GM19455 (cell line): ENCODE results near the gene SGCA.

Experiments used
- ATAC-seq: cut with Tn5 transposase; IDR thresholded peaks from one replicate; pipeline ENCODE4 v1.9.1; 2021; ENCODE audit not compliant: unreplicated experiment

SGCA gene

GRCh38 chr17:50181591-50182560 lies 16.1 kb downstream of the SGCA start:
- no peak for ATAC-seq

DNA sequence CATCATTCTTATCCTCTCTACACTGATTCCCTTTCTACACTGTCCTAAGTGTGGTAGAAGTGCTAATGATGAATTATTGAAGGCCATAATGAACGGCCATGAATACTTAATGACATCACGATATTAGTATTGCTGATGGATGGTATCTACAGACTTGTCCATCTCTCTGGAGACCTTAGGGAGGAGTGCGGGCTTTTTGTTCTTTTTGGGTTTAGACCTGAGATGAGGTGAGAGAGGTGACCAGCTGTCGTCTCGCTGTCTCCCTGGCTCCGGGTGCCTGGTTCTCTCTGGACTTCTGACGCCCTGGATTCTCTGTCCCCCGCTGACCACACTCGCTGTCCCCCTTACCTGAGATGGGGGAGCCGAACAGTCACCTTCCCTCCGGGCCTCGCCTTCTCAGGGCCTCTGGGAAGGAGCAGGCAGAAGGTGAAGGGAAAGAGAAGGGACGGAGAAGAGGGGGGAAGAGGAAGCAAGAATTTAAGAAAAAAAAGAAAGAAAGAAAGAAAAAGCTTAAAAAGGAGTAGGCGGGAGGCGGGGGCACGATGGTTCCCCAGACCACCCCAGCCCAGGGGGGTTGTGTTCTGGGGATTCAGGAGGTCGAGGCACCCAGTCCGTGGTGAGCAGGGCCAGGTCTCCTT lies 17.1 kb downstream of the SGCA start:
- no peak for ATAC-seq

- ATAC-seq: no peak
Measured at GRCh38 chr17:50183421-50183994, 17.7 kb downstream of the SGCA start.

DNA sequence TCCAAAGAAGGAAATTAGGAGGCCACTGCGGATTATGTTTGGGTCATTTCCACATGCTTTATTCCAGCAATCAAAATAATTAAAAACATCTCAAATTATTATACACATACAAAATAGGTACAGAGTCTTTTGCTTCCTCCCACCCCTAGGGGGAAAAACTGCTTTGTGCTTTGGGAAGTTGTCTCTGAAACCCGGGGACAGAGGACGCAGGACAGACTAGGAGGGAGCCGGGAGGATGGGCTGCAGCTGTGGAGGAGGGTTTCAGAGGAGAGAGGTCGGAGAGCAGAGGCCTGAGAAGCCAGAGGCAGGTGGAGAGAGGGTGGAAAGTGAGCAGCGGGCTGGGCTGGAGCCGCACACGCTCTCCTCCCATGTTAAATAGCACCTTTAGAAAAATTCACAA lies 18.3 kb downstream of the SGCA start:
- ATAC-seq: no peak

GRCh38 chr17:50184611-50185398 lies 19.0 kb downstream of the SGCA start:
- no peak for ATAC-seq

DNA sequence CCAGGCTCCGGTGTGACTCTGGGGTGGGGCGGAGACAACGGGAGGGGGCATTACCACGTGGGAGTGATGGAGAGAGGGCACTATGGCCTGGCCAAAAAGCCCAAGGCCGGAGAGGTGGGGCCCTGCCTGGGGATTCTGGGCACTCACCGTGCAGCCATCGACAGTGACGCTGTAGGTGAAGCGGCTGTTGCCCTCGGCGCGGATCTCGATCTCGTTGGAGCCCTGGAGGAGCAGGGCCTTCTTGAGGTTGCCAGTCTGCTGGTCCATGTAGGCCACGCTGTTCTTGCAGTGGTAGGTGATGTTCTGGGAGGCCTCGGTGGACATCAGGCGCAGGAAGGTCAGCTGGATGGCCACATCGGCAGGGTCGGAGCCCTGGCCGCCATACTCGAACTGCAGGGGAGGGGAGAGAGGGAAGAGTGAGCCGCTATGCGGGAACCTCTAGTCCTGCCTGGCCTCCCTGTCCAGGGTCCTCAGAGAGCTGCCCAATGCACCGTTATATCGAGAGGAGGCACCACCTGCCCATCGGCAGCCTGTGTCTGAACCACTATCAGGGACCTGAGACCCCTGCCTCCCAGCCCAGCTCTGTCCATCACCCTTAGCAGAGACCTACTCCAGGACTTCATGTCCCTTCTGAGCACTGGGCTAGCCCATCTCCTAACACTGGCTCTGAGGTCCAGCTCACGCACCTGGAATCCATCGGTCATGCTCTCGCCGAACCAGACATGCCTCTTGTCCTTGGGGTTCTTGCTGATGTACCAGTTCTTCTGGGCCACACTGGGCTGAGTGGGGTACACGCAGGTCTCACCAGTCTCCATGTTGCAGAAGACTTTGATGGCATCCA lies 20.0 kb downstream of the SGCA start:
- no peak for ATAC-seq

- ATAC-seq: no peak
Measured at GRCh38 chr17:50186661-50187393, 21.0 kb downstream of the SGCA start.

DNA sequence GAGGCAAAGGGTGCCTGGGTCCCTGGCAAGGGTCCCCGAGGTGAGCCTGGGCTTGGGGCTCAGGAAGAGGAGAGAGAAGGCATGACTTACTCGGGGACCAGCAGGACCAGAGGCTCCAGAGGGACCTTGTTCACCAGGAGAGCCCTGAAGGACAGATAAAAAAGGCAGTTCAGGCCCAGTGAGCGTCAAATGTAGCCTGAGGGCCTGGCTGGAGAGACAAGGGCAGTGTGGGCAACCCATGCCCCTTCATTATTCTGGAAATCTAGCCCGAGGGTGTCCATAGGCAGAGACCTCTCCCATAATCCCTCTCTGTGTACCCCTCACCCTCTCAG lies 21.6 kb downstream of the SGCA start:
- no peak for ATAC-seq

DNA sequence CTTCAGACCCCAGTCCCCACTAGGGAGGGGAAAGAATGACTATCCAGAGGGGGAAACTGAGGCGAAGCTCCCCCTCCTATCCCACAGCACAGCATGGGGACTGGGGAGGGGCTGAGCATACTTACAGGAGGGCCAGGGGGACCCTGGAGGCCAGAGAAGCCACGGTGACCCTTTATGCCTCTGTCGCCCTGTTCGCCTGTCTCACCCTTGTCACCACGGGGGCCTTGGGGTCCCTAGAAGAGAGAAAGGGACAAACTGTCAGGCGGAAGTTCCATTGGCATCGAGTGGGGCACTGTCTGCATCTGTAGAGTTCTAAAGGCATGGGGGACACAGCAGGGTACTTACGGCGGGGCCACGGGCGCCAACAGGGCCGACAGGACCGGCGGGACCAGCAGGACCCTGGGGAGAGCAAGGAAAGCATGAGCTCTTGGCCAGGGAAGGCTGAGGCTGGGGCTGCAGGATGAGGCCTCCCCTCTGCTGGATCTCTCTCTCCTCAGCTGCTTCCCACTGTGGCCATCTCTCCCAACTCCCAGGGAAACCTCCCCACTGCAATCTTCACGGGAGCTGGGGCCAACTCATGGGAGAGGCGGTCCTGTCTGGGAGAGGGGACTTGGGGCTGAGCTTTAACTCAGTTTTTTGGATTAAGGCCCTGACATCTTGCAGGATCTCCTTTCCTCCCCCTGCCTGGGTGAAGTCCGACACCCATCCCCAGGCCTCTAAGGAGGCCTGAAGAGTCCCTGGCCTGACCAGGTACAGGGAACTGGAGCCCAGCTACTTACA lies 22.1 kb downstream of the SGCA start:
- no peak for ATAC-seq

- ATAC-seq: no peak
Measured at GRCh38 chr17:50188531-50188920, 22.7 kb downstream of the SGCA start.

- ATAC-seq: no peak
Measured at GRCh38 chr17:50188921-50189549, 23.2 kb downstream of the SGCA start.

DNA sequence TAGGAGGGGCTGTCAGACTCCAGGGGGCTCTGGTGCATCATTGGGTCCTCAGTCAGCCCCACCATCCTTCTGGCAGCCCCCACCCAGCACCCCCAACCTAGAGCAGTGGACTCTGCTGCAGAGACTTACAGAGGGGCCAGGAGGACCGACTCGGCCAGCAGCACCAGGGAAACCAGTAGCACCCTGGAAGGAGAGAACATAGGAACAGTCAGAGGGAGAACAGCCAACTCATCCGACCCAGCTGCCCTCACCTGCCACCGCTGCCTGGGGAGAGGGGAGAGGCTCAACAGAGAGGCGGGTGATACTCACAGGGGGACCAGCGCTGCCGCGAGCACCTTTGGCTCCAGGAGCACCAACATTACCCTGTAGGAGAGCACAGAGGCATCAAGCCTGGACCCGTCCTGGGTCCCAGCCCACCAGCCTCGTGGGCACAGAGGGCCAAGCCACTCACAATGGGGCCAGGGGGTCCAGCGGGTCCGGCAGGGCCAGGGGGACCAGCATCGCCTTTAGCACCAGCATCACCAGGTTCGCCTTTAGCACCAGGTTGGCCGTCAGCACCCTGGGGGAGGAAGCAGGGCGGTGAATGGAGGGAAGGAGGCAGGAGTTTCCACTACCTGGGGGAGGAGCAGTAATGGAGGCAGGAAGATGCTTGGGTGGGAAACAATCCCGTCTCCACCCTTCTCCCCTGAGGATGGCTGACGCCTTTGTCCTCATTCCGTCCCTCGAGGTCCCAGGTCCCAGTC lies 23.9 kb downstream of the SGCA start:
- ATAC-seq: no peak

DNA sequence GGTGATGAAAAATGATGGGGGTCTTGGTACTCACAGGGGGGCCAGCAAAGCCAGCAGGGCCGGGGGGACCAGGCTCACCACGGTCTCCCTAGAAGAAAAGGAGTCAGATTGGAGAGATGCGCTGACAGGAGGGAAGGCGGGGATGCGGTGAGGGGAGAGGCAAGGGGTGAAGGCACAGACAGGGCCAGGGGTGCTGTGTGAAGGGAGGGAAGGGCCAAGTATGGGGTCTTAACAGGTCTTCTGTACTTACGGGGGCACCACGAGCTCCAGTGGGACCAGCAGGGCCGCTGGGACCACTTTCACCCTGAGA lies 24.4 kb downstream of the SGCA start:
- no peak for ATAC-seq

GRCh38 chr17:50190603-50191358 lies 25.0 kb downstream of the SGCA start:
- ATAC-seq: no peak

- no peak for ATAC-seq
Measured at GRCh38 chr17:50191359-50192143, 25.7 kb downstream of the SGCA start.

DNA sequence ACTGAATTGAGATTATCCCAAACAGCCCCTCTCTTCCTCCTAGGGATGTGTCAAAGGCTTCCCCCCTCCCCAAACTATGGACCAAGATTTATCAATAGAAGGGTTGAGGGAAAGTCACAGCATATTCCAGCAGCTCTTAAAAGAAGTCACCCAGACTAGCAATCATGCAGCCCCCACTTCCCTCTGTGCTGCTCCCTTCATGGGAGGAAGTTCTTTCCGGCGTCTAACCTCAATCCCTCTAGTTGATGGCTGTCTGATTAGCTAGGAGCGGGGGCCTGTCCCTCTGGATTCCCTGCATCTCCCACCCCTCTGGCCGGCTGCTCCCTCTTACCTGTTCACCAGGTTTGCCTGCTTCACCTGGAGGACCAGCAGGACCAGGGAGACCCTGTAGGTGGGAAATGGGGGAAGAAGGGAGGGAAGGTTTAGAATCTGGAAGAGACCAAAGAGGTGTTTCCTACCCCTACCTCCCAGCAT lies 26.4 kb downstream of the SGCA start:
- ATAC-seq: no peak
